ENCODE data around the gene CD244. TPM values are rescaled to one million over a fixed set of nuclear protein-coding genes. Genes with fewer than 3 reads are reported as not detected.

Gene CD244
- total RNA-seq, 4 donors from 2014 or later, result 0.52 to 1.2 TPM; not detected in 2

DNA sequence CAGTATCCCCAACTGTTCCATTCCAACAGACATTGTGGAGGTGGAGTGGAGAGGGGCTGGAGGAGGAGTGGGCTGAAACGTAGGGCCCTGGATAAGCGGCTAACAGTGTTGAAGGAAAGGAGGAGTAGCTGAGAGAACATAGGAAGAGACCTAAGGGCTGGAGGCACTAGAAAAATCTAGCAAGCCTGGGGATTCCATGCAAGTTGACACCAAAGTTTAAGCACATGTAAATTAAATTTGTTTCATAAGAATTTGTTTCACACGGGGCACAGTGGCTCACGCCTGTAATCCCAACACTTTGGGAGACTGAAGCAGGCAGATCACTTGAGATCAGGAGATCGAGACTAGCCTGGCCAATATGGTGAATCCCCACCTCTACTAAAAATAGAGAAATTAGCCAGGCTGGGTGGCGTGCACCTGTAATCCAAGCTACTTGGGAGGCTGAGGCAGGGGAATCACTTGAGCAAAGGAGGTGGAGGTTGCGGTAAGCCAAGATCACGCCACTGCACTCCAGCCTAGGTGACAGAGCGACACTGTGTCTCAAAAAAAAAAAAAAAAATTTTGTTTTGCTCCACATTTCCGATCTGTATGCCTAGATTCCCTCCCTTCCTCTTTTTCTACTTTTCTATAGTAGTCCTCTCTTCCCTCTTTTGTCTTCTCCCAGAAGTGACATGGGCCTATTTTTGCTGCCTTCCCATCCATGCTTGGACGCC, 530 bp upstream of the CD244 start:
- no peaks in the 10 kb centered on the region for H3K36me3 ChIP-seq
- TF ChIP-seq, protein P1, sequence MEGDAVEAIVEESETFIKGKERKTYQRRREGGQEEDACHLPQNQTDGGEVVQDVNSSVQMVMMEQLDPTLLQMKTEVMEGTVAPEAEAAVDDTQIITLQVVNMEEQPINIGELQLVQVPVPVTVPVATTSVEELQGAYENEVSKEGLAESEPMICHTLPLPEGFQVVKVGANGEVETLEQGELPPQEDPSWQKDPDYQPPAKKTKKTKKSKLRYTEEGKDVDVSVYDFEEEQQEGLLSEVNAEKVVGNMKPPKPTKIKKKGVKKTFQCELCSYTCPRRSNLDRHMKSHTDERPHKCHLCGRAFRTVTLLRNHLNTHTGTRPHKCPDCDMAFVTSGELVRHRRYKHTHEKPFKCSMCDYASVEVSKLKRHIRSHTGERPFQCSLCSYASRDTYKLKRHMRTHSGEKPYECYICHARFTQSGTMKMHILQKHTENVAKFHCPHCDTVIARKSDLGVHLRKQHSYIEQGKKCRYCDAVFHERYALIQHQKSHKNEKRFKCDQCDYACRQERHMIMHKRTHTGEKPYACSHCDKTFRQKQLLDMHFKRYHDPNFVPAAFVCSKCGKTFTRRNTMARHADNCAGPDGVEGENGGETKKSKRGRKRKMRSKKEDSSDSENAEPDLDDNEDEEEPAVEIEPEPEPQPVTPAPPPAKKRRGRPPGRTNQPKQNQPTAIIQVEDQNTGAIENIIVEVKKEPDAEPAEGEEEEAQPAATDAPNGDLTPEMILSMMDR (IDR thresholded peaks at IDR 0.05), result no peak
- no peak for TF ChIP-seq POLR2A (IDR thresholded peaks at IDR 0.05)
- intact Hi-C loops (cut with DNase I; ENCODE audit: low total_unique reads), result no loop called here
- no peak overlapping the region for H3K27ac ChIP-seq
- H3K9me3 ChIP-seq, result no peaks in the 10 kb centered on the region
- no peak overlapping the region for H3K4me3 ChIP-seq
- DNase-seq, result no peak
- H3K27me3 ChIP-seq, result no peaks in the 10 kb centered on the region
- H3K4me1 ChIP-seq, result no peaks in the 10 kb centered on the region

- Histone ChIP-seq H3K27ac (no peak overlapping the region), H3K9me3 (no peaks in the 10 kb centered on the region), H3K27me3 (no peaks in the 10 kb centered on the region), H3K4me3 (no peak overlapping the region), H3K4me1 (no peaks in the 10 kb centered on the region), H3K36me3 (no peaks in the 10 kb centered on the region)
- no peak for DNase-seq
- intact Hi-C loops (cut with DNase I; ENCODE audit: low total_unique reads), result no loop called here
- TF ChIP-seq, protein P1 (IDR thresholded peaks at IDR 0.05), result no peak
- no peak for TF ChIP-seq POLR2A (IDR thresholded peaks at IDR 0.05)
These were observed 1.7 kb downstream of the CD244 start for GRCh38 chr1:160860840-160861505.

DNA sequence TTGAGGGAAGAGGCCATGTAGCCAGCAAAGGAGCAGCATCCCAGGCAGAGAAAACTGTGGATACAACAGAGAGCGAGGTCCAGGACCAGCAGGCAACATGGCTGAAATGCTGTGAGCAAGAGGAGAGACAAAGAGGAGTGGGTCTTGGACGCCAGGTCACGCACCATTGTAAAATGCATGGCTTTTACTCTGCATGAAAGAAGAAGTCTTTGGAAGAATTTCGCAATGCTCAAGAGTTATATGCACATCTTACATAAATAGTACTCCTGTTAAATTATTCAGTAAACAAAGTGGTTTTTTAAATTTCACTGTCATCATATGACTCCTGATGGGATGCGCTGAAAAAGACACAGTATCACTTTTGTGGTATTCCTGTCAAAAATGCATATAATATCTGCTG, 3.5 kb downstream of the CD244 start:
- intact Hi-C loops (cut with DNase I; ENCODE audit: low total_unique reads), result no loop called here

GRCh38 chr1:160858507-160858906, 4.2 kb downstream of the CD244 start:
- H3K36me3 ChIP-seq, result no peaks in the 10 kb centered on the region
- H3K27ac ChIP-seq, result no peak overlapping the region
- intact Hi-C loops (cut with DNase I; ENCODE audit: low total_unique reads), result no loop called here
- no peaks in the 10 kb centered on the region for H3K27me3 ChIP-seq
- DNase-seq, result no peak
- TF ChIP-seq, protein P1 (IDR thresholded peaks at IDR 0.05), result no peak
- TF ChIP-seq POLR2A (IDR thresholded peaks at IDR 0.05), result no peak
- no peak overlapping the region for H3K4me3 ChIP-seq
- no peaks in the 10 kb centered on the region for H3K4me1 ChIP-seq
- H3K9me3 ChIP-seq, result no peaks in the 10 kb centered on the region

More for the DNA sequence above, 3.5 kb downstream of the CD244 start:
- Histone ChIP-seq H3K9me3 (no peaks in the 10 kb centered on the region), H3K36me3 (no peaks in the 10 kb centered on the region), H3K4me1 (no peaks in the 10 kb centered on the region), H3K4me3 (no peak overlapping the region), H3K27ac (no peak overlapping the region), H3K27me3 (no peaks in the 10 kb centered on the region)
- TF ChIP-seq, protein P1 (IDR thresholded peaks at IDR 0.05), result no peak
- no peak for TF ChIP-seq POLR2A (IDR thresholded peaks at IDR 0.05)
- no peak for DNase-seq

DNA sequence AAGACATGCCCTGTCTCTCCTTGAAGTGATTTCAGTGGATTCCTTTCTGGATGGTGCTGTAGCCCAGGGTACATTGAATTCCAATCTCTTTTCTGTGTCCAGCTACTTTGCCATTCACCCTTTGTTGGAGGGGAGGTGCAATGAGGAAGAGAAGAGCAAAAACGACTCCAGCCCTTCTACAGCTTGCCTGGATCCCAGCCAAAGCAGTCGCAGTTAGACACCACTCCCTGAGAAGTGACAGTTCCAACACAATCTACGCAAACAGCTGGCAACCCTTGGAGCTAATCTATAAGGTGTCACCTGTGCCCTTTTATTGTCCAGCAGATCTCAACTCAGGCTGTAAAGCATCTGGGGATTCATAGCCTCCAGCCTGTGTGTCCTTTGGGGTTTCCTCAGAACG, 4.6 kb downstream of the CD244 start:
- H3K36me3 ChIP-seq, result no peaks in the 10 kb centered on the region
- intact Hi-C loops (cut with DNase I; ENCODE audit: low total_unique reads), result no loop called here
- no peaks in the 10 kb centered on the region for H3K9me3 ChIP-seq
- DNase-seq, result no peak
- H3K4me3 ChIP-seq, result no peak overlapping the region
- TF ChIP-seq, protein P1 (IDR thresholded peaks at IDR 0.05), result no peak
- TF ChIP-seq POLR2A (IDR thresholded peaks at IDR 0.05), result no peak
- H3K4me1 ChIP-seq, result no peaks in the 10 kb centered on the region
- no peaks in the 10 kb centered on the region for H3K27me3 ChIP-seq
- no peak overlapping the region for H3K27ac ChIP-seq
